HEK293T (cell line): ENCODE data around the gene MTMR1.

ENCODE experiments used
- CTBP1 ChIP-seq: fragments of 450-650 bp; IDR thresholded peaks from 2 replicates; pipeline ENCODE4 v1.6.1; 2016; ENCODE audit warnings: borderline replicate concordance
- NFRKB ChIP-seq: fragments of 450-650 bp; IDR thresholded peaks from 2 replicates; pipeline ENCODE4 v1.6.1; 2016; ENCODE audit warnings: mild to moderate bottlenecking, moderate library complexity
- SP1 ChIP-seq: fragments of 450-650 bp; IDR thresholded peaks from 2 replicates; pipeline ENCODE4 v1.6.1; 2017
- SUZ12 ChIP-seq: fragments of 450-650 bp; IDR thresholded peaks from 2 replicates; pipeline ENCODE4 v1.6.1; 2016; ENCODE audit warnings: mild to moderate bottlenecking
- TARDBP ChIP-seq: fragments of 450-650 bp; IDR thresholded peaks from 2 replicates; pipeline ENCODE4 v1.6.1; 2016

DNA sequence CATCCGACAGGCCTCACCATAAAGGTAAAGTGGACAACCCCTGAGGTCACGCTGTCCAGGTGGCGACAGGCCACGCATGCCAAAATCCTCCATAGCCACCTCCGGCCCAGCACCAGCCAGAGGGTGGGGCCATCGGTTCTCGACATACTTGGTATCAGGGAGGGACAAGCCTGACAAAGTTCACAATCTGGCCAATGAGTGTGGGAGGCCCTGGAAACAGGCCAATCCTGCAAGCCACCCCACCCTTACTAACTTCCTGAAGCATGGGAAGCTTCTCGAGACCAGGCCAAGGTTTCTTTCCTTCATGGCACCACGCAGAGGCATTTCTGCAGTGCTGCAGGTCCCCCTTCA, 73.8 kb downstream of the MTMR1 start:
- no peak for TF ChIP-seq SUZ12
- no peak for TF ChIP-seq NFRKB
- TF ChIP-seq TARDBP = no peak
- no peak for TF ChIP-seq CTBP1
- no peak for TF ChIP-seq SP1
